Activated CD8-positive, alpha-beta T cell treated with anti-CD3 and anti-CD28 coated beads for 36 hours (primary cell): ENCODE results near the gene AMBRA1. TPM values are rescaled to one million over a fixed set of nuclear protein-coding genes. Genes with fewer than 3 reads are reported as not detected.

Experiments
- ATAC-seq: fragments of 200-7000 bp; cut with Tn5 transposase; one replicate; pipeline ENCODE4 v1.10.0; 2021; ENCODE audit warnings: mild to moderate bottlenecking, moderate library complexity
- CTCF ChIA-PET: fragments of 350-600 bp; sonication (Branson Sonifier 250); formaldehyde crosslinking; loops from one replicate; lab custom pipeline; 2021; ENCODE audit warnings: antibody characterized with exemption; lab: Charles Lee
- POLR2A ChIA-PET: fragments of 350-600 bp; sonication (Branson Sonifier 250); formaldehyde crosslinking; loops from one replicate; lab custom pipeline; 2021; ENCODE audit warnings: antibody characterized with exemption; lab: Charles Lee
- DNase-seq: peaks from one replicate; pipeline ENCODE4 v3.0.0-alpha.2; 2020
- H3K27ac Mint-ChIP-seq: one replicate; pipeline ENCODE4 v1.8.0; 2021; ENCODE audit warnings: mild to moderate bottlenecking, mixed read lengths
- H3K27me3 Mint-ChIP-seq: one replicate; pipeline ENCODE4 v1.8.0; 2021; ENCODE audit warnings: mixed read lengths
- H3K36me3 Mint-ChIP-seq: one replicate; pipeline ENCODE4 v1.8.0; 2021; ENCODE audit warnings: low read depth, mixed read lengths
- H3K4me1 Mint-ChIP-seq: one replicate; pipeline ENCODE4 v1.8.0; 2021; ENCODE audit warnings: low read depth, mixed read lengths
- H3K4me3 Mint-ChIP-seq: one replicate; pipeline ENCODE4 v1.8.0; 2021; ENCODE audit warnings: mild to moderate bottlenecking, moderate library complexity, mixed read lengths
- H3K9me3 Mint-ChIP-seq: one replicate; pipeline ENCODE4 v1.8.0; 2021; ENCODE audit warnings: mixed read lengths
- CTCF ChIP-seq: fragments of 200-600 bp; IDR thresholded peaks from one replicate; pipeline ENCODE4 v1.8.0; 2022; ENCODE audit warnings: antibody characterized with exemption, mild to moderate bottlenecking
- intact Hi-C: fragments of 100-400 bp; cut with micrococcal nuclease; formaldehyde crosslinking; loops from one replicate; pipeline ENCODE4 v1.10.0; 2022
- total RNA-seq, 2 experiments: library from RNA; stranded (reverse); gene quantifications; one replicate each; pipeline ENCODE4 v1.2.3, GENCODE V29; 2021

AMBRA1 gene
- total RNA-seq, 2 experiments from 2014 or later = 24.0 to 24.1 TPM

GRCh38 chr11:46601129-46601528 is 7.3 kb upstream of the AMBRA1 start:
- no peak overlapping the region for H3K27ac Mint-ChIP-seq
- H3K4me3 Mint-ChIP-seq = no peak overlapping the region
- TF ChIP-seq CTCF = no peak
- intact Hi-C loops = no loop called here
- peaks cover 4% of the 10 kb centered on the region for H3K4me1 Mint-ChIP-seq
- POLR2A ChIA-PET = interaction anchor here (1.7 kb wide), 1 partner anchor 15 kb away, joined by 5 read pairs; no protein-coding TSS in a partner anchor
- CTCF ChIA-PET = no interaction called here
- no peak for ATAC-seq
- H3K36me3 Mint-ChIP-seq = no peaks in the 10 kb centered on the region
- no peaks in the 10 kb centered on the region for H3K9me3 Mint-ChIP-seq
- no peaks in the 10 kb centered on the region for H3K27me3 Mint-ChIP-seq
- no peak for DNase-seq

DNA sequence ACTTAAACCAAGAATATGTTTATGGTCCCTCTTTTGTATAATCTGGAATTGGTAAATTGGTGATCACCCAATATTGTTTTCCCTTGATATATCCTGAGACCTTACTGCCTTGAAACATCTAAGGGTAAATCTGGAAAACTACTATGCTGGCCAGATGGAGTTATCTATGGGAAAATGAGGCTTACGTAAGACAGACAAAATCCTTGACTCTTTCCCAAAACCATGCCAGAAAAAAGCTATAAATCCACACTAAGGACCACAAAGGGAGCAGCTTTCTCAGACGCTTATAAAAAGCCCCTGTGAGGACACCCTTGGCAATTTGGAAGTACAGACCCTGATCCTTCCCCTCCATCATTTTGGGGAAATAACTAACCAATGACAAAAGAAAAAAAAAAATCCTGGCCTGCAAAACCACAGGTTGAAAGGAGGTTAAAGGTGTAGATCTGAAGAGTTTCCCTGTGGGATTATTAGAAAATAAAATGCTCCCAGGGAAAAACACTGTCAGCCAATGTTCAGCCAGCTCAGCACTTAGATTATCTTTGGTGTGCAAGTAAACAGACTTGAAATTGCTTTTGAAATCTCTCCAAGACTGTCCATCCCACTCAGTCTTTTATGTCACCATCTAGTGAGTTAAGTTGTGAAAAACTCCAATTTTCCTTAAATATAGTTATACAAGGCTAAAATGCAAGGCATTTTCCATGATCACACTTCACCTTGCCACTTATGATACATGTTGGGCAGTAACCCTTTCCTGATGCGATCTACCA is 6.6 kb upstream of the AMBRA1 start:
- Mint-ChIP-seq H3K27me3 (no peaks in the 10 kb centered on the region), H3K9me3 (no peaks in the 10 kb centered on the region), H3K4me1 (peaks cover 4% of the 10 kb centered on the region), H3K4me3 (no peak overlapping the region), H3K27ac (no peak overlapping the region), H3K36me3 (no peaks in the 10 kb centered on the region)
- intact Hi-C loops = no loop called here
- ATAC-seq (no peak), DNase-seq (no peak)
- POLR2A ChIA-PET = interaction anchor here (1.0 to 1.7 kb wide), 2 partner anchors 15 to 16 kb away, joined by 5 to 6 read pairs; no protein-coding TSS in a partner anchor
- CTCF ChIA-PET = interaction anchor here (0.7 to 1.2 kb wide), 4 partner anchors 9 to 283 kb away, joined by 3 to 4 read pairs (median 3); no protein-coding TSS in a partner anchor
- no peak for TF ChIP-seq CTCF

- CTCF ChIA-PET = interaction anchor here (0.7 to 1.2 kb wide), 4 partner anchors 10 to 282 kb away, joined by 3 to 4 read pairs (median 3); no protein-coding TSS in a partner anchor
- no peak overlapping the region for H3K27ac Mint-ChIP-seq
- TF ChIP-seq CTCF = no peak
- H3K27me3 Mint-ChIP-seq = no peaks in the 10 kb centered on the region
- H3K36me3 Mint-ChIP-seq = no peaks in the 10 kb centered on the region
- DNase-seq (no peak), ATAC-seq (no peak)
- POLR2A ChIA-PET = interaction anchor here (1.0 to 1.7 kb wide), 2 partner anchors 15 to 16 kb away, joined by 5 to 6 read pairs; no protein-coding TSS in a partner anchor
- intact Hi-C loops = no loop called here
- no peaks in the 10 kb centered on the region for H3K9me3 Mint-ChIP-seq
- H3K4me3 Mint-ChIP-seq = no peak overlapping the region
- peaks cover 5% of the 10 kb centered on the region for H3K4me1 Mint-ChIP-seq
Observed at GRCh38 chr11:46599340-46600193, 5.7 kb upstream of the AMBRA1 start.

GRCh38 chr11:46597609-46598219 is 3.9 kb upstream of the AMBRA1 start:
- ChIA-PET POLR2A (no interaction called here), CTCF (no interaction called here)
- no peak overlapping the region for H3K4me3 Mint-ChIP-seq
- TF ChIP-seq CTCF = no peak
- no peaks in the 10 kb centered on the region for H3K9me3 Mint-ChIP-seq
- no peak for ATAC-seq
- H3K36me3 Mint-ChIP-seq = no peaks in the 10 kb centered on the region
- peak overlapping the region; percentile 26 for H3K27ac Mint-ChIP-seq
- DNase-seq = no peak
- intact Hi-C loops = no loop called here
- H3K27me3 Mint-ChIP-seq = no peaks in the 10 kb centered on the region
- peaks cover 13% of the 10 kb centered on the region for H3K4me1 Mint-ChIP-seq
